GM12873 (cell line): Measurements from ENCODE around the gene MEN1.

Source experiments
- CTCF ChIP-seq: IDR thresholded peaks from 2 replicates; pipeline ENCODE4 v1.5.1; 2012; ENCODE audit warnings: low read depth, mild to moderate bottlenecking, moderate library complexity, low read length, control low read depth; ENCODE audit not compliant: insufficient read depth; ENCODE audit errors: missing control alignments

The MEN1 gene

GRCh38 chr11:64801158-64801464, 9.2 kb downstream of the MEN1 start:
- TF ChIP-seq CTCF, result no peak

- TF ChIP-seq CTCF, result no peak
Observed at GRCh38 chr11:64800303-64801157, 9.8 kb downstream of the MEN1 start.

GRCh38 chr11:64799623-64800302, 10.6 kb downstream of the MEN1 start:
- no peak for TF ChIP-seq CTCF

GRCh38 chr11:64799256-64799622, 11.1 kb downstream of the MEN1 start:
- no peak for TF ChIP-seq CTCF

- no peak for TF ChIP-seq CTCF
Observed at GRCh38 chr11:64796757-64797541, 13.4 kb downstream of the MEN1 start.

GRCh38 chr11:64796047-64796756, 14.1 kb downstream of the MEN1 start:
- TF ChIP-seq CTCF, result no peak
